GM21367 (cell line): Measurements from ENCODE around the gene TPRG1L.

Source experiments
- ATAC-seq: cut with Tn5 transposase; IDR thresholded peaks from one replicate; pipeline ENCODE4 v1.9.1; 2021; ENCODE audit not compliant: unreplicated experiment

TPRG1L gene

DNA sequence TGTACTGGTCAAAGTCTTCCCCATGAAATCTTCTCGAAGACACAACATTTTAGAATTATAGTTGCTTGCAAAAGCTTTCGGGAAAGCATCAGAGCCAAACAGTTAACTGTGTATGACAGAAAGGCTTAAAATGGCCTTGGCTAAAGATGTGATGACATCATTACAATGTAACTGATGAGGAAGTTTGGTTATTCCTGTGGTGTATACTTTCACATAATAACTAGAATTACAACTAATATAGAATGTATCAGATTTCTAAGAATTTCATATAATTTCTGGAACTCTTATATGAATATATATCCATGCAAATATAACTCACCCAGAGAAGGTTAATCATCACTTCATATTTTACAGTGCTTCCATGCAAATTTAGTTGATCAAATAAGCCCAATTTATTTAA lies 35.9 kb downstream of the TPRG1L start:
- ATAC-seq, result no peak

DNA sequence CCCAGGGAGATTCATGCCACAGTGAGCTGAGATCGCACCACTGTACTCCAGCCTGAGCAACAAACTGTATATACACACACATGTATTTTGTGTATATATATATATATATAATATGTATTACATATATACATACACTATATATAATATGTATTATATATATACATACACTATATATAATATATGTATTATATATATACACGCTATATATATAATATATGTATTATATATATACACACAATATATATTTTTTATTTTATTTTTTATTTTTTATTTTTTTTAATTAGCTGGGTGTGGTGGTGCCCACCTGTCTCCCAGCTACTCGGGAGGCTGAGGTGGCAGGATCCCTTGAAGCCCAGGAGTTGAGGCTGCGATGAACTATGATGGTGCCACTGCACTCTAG lies 36.8 kb downstream of the TPRG1L start:
- ATAC-seq, result no peak

DNA sequence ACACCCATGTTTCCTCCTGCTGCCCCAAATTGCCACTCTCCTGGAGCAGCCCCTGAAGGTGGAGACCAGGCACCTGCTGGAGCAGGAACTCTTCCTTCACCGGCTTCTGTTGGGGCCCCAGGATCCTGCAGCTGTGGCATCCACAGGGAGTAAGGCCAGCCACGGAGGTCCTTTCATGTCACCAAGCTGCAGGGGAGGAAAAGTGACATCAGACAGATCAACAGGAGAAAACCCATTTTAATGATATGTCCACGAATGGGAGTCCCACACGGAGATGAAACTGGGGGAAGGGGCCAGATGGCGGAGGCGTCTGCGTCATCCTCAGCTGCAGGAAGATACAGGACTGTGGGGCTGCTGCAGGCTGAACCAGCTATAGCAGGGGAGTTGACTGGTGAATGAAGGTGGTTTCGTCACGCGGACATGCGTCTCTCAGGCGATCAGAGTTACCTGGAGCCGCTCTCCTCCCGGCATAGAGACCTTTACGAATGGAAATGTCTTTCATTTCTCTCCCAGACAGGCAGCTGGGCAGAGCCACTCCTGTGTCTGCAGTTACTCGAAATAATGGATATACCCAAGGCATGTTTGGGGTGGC lies 37.4 kb downstream of the TPRG1L start:
- no peak for ATAC-seq

DNA sequence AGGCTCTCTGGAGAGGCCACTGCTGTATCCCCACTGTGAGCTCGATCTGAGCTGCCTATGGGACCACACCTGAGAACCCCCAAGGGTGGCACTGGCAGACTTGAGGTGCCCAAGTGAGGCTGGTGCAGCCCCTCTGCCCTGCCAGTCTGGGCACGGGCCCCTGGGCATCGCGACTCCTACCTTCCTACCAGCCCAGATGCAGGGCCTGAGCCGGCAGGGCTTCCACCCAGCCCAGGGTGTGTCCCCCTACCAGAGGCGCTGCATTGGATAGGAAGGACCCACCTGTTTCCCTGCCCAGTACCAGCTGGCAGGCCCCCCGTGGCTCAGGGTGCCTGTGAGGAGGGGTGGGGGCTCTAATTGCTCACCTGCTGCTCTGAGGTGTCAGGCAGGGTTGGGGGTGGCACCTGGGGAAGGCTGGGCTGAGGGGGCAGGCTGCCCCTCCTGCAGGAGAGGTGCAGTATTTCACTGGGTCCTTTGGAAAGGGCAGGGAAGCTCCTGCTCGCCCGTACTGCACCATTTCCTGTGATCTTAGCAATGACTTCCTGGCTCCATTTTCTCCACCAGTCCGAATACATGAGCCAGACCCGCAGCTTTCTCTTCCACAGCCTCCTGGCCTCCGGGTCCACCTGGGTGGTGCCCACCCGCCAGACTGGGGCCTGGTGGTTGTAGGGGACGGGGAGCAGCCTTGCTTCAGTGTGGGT lies 39.3 kb downstream of the TPRG1L start:
- ATAC-seq, result no peak

DNA sequence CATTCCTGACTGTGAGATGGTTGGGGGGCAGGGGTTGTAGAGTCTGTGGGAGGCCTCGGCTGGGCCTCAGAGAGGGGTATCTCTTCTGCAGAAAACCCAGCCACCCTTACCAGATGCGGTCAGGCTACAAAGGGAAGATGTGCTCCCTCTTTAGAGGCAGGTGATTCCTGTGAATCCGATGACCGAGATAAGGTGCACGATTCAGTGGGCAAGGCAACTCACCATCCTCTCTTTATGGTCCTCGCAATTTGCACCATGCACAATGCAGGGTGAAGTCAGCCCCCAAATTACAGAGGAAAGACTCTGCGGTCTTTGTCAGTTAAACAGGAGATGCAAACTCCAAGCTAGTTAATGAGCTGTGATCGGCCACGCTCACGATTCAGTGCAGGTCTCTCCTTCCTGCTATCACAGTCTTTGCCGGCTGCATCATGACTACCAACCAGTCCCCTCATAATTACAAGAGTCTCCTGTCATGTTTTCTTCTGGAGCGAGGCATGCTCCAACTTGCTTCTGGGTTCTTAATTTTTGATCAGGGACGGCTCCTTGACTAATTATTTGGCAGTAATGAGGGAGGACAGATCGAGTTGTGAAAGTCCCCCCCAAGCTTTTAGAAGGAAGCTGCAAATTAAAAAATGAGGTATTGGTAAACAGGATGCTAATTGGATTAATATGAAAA lies 40.0 kb downstream of the TPRG1L start:
- ATAC-seq, result no peak

DNA sequence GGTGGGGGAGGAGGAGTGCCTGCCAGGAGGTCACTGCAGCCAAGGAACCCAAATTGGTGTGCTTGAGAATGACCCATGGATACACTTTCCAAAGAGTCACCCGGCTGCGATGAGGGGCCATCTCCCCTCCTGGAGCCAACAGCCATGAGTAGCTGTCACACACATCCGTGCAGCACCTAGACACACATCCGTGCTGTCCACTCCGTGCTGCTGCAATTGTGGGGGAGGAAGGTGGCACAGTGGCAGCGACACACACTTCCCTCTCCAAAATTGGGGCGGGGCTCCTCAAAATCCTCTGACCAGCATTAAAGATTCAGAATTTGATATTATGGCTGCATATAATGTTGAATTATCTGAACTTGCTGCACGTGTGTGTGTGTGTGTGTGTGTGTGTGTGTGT lies 43.3 kb downstream of the TPRG1L start:
- no peak for ATAC-seq

DNA sequence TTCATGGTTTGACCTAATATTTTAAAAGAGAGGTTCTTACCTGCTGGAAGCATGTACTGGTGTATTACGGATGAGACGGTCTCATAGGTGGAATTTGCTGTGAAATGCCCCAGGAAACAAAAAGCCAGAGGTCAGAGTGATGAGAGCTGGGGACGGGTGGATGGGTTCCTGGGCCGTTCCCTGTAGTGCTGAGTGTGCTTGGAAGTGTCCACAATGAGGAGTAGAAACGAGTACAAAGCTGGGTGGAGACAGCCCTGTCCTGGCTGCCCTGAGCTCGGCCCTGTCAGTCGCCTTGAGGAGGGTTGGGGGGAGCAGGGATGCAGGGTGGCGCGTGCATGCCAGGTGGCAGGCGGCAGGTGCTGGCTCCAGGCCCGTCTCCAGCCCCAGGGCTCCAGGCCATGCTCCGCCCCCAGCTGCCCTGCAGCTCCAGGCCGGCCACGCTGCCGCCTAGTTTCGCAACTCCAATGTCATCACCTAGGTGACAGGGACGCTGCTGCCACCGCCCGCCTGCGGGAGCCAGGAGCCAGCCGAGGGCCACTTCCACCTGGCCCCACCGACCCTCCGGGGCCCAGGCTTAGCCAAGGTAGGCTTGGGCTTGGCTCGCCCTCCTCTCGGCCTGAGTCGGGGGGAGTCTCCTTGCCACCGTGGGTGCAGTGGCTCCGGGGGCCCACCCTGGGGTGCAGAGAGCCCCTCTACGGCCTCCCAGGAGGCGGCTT lies 43.9 kb downstream of the TPRG1L start:
- ATAC-seq, result no peak

DNA sequence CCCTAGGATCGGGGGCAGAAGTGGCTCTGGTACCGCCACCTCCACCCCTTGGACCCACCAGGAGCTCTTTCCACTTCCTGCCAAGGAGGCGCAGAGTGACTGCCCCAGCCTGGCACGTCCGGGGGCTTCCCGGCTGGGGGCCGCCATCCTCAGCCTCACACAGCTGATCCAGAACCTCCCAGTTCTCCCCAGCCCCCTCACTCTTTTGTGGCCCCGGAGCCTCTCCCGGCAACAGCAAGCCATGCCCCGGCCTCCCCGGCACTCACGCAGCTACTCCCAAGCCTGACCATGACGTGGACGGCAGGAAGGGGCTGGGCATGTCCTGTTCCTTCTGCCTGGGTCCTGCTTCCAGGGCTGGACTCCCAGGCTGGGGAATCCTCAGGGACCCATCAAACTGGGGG lies 44.6 kb downstream of the TPRG1L start:
- ATAC-seq, result no peak

DNA sequence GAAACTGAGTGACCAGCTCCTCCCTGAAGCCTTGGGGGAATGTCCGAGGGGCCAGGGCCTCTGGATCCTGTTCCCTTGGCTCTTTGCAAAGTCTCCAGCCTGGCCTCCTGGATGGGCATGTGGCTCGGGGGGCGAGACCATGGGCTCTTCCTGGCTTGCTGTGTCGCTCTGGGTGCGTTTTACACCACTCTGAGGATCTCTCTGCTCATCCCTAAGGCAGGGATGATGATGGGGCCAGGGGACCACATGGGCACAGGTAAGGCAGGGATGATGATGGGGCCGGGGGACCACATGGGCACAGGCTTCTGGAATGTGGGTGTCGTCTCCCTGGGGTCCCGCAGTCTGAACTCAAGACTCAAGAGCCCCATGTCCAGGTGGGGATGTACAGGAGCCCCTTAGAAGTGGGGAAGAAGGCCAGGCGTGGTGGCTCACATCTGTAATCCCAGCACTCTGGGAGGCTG lies 45.2 kb downstream of the TPRG1L start:
- no peak for ATAC-seq

DNA sequence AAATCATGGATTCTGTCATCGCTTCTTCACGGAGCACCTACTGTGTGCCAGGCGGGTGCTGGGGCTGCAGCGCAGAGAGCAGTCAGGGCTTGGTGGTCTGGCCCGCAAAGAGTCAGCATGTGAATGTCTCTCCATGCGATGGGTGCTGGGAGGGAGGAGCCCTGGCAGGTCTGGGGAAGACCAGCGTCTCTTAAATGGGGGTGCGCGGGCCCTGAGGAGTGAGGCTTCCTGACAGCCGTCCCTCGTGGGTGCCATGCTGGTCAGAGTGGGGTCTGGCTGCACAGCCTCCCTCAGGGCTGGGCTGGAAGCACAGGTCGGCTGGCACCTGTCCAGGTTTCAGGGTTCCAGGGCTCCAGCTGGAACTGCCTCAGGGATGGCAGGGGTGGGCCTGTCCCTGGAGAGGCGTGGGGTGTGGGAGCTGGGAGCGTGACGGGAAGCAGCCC lies 46.0 kb downstream of the TPRG1L start:
- no peak for ATAC-seq

DNA sequence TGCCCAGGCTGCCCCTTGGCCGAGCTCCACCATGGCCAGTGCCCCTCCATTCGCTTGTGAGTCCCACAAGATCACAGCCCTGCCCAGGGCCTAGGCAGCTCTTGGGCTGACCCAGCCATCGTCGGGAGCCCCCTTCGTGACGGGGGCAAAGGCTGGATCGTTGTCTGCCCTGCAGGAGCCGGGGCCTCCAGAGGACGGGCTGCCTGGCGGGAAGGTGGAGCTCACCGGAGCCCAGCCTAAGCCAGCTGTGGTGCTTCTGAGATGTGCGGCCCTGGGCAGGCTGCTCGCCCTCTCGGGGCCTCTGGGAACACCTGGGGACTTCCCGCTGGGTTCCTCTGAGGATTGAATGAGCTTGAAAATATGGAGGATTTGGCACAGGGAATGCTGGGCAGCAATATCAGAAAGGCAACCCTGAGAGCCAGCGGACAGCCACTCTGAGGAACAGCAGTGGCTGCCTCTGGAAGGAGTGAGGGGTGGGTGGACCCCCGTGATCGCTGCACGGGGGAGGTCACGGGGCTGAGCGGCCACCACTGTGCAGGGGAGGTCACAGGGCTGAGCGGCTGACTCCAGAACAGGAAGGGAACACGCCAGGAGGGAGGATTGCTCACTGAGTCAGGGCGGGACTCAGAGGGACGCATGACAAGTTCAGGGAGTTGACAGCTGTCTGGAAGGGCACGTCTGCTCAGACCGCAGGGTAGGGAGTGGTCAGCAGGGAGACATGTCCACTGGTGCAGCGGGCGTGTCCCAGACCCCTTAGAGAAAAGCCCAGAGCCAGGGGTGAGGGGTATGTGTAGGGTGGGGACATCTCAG lies 46.8 kb downstream of the TPRG1L start:
- ATAC-seq, result no peak

DNA sequence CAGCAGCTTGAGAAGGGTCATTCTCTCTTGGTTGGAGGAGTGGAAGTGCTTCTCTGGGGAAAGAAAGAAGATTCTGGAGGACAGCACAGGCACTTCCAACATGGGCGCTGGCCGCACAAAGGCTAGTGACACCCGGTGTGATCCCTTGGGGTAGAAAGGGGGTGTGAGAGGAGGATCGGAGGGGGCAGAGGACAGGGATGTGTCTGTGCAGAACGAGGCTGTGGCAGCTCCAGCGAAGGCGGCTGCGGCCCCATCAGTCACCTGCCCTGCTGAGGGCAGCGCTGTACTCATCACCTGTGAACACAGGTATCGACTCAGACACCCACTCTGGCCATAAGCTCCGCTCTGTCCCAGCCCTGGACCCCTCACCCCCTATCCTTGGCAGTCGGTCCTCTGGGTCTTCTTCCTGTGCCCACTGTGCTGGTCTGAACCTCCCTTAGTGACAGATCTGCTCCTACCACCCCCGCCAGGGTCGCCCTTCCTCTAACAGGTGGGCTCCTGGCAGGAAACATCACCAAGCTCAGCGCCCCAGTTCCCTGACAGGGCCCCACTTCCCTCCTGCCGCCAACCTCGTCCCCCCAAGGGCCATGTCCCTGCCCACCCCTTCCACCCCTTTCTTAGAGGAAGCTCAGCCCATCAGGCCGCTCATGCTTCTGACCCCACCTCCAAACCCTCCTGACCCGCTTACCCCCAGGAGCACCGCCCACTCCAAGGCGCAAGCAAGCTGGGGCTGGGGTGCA lies 47.6 kb downstream of the TPRG1L start:
- no peak for ATAC-seq

DNA sequence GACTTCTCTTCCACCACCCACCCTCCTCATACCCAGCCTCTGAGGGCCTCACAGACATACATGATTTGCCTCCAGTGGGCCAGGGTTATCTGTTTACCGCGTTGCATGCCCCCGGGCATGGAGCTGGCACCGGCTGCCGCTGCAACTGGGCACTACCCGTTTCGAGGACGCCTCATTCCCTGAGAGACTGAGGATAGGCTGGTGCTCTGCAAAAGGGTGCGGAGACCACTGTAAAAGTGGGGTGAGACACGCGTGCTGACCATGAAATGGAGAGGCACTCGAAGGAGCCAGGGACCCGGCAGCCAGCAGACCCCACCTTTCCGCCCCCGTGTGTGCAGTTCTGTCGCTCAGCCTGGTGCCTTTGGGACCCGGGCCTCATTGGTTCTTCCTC lies 48.2 kb downstream of the TPRG1L start:
- no peak for ATAC-seq

DNA sequence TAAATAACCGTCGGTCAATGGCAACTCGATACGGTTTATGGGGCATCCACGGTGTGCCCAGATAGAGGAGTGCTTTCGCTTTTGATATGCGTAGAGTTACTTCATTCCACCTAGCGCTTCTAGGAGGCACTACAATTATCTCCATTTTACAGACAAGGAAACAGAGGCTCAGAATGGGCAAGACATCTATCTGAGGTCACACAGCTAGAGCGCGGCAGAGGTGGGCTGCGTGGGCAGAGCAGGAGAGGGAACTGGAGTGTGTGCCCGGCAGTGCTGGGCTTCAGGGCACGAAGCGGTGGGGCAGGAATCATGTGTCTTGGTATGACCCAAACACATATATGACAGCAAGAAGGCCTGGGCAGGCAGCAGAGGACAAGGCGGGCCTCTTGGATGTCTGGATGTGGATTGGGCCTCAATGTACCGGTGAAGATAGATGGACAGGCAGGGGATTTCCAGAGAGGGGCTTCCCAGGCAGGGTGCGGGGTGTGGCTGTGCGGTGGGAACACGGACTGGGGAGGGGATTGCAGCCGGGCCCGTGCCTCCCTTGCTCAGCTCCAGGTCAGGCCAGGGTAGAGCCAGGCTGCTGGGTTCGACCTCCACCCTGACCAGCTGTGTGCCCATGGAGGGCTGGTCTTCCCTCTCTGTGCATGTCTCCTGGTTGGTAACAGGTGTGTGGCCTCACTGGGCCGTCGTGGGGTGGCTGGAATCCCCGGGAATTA lies 48.7 kb downstream of the TPRG1L start:
- no peak for ATAC-seq

DNA sequence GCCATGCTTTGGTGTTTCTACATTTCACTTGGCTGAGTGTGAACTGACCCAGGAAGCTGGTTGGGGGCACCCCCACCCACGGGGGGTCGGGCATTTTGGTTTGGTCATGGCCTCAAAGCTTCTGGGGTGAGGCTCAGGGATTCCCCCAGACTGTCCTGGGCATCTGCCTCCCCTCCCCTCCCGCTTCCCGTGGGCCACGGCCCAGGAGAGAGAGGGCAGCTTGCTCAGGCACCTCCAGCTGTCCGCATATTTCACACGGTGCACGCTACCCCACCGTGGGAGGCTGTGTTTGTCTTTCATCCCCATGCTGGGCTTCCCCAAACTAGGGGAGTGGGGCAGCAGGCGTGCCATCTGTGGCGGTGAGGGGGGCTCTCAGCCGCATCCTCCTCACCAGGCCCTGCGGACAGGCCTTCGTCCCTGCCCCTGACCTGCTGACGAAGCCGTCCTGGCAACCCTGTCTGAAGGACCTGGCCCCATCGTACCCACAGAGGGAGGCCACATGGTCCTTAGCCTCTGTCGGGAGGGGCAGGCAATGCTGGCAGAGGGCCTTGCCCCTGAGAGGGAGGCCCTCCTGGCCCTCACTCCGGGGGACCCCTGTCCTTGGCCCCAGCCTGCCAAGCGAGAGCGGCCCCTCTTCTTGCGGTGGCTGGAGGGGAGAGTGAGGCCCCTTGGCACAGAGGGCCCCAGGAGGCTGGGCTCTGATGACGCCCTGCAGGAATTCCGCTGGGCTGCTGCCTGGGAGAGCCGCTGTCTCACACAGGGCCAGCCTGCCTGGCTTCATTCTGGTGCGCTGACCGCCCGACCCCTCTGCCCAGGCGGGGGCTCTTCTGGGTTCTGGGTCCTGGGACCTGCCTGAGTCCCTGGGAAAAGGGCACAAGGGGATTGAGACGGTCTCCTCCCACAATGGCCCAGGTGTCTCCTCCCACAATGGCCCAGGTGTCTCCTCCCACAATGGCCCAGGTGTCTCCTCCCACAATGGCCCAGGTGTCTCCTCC lies 49.6 kb downstream of the TPRG1L start:
- ATAC-seq, result no peak

DNA sequence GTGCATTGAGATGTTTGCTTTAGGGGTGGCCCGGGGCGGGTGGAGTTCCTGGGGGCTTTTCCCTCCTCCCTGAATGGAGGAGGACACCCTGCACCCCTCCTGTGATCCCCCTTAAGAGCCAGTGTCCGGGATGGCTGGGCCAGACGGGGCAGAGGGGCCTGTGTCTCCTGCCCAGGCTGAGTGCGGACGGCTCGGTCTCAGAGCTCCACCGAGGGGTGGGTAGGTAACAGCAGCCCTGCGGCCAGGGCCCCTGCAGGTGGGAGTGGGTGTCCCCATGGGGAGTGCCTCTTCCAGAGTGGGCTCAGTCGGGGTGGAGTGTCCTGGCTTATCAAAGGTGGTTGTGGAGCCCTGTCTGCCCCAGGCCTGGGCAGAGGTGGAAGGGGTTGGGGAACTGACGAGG lies 50.6 kb downstream of the TPRG1L start:
- ATAC-seq, result no peak

DNA sequence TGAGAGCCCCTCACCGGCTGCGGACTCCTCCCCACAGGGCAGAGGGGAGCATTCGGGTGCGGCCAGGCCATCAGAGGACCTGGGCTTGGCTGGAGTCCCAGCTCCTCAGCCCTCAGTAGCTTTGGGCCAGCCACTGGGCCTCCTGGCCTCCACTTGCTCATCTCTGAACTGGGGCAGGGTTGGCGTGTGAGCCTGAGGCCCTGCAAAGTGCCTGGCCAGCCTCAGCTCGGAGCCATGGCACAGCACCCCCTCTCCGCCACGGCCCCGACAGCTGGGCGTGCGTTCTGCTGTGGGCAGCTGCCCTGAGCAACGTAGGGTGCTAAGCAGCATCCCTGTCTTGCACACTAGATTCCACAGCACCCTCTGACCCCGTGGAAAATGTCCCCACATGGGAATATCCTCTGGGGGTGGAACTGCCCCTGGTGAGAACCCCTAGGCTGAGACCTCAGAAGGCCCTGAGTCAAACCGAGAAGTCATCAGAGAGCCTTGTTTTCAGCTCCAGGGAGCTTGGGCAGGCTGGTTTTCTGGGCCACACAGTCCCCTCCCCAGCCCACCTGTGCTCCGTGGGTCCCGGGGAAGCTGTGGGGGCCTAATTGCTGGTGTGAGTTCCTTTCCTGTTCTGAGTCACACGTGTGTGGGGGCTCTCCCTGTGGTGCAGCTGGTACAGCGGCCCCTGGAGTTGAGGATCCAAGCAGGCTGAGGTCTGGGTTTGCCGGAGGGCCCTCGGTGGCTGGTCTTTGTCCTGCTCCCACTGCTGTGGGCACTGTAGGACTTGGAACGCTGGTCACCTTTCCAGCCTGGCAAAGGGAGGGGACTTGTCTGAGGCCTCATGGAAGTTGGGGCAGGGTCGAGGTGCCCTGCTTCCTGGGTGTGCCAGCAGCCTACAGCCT lies 52.0 kb downstream of the TPRG1L start:
- ATAC-seq, result peak; percentile 45
